Parathyroid adenoma (tissue), 2 donors: ENCODE measurements around the gene SELENOF.

Experiments used
- H2AFZ ChIP-seq: fragments of 300-600 bp; sonication (generic); one replicate; pipeline ENCODE4 v1.7.0; 2017; ENCODE audit warnings: antibody characterized with exemption, mild to moderate bottlenecking
- H3K27ac ChIP-seq: fragments of 300-600 bp; sonication (generic); one replicate; pipeline ENCODE4 v1.7.0; 2017
- H3K27me3 ChIP-seq: fragments of 300-600 bp; sonication (generic); one replicate; pipeline ENCODE4 v1.7.0; 2017; ENCODE audit warnings: low read length; ENCODE audit not compliant: control insufficient read depth, insufficient read depth
- H3K36me3 ChIP-seq: fragments of 300-600 bp; sonication (generic); one replicate; pipeline ENCODE4 v1.7.0; 2017; ENCODE audit warnings: low read length; ENCODE audit not compliant: control insufficient read depth, insufficient read depth
- H3K4me1 ChIP-seq: fragments of 300-600 bp; sonication (generic); one replicate; pipeline ENCODE4 v1.7.0; 2017; ENCODE audit warnings: control low read depth
- H3K4me2 ChIP-seq: fragments of 300-600 bp; sonication (generic); one replicate; pipeline ENCODE4 v1.7.0; 2017; ENCODE audit warnings: low read length
- H3K4me3 ChIP-seq: fragments of 300-600 bp; sonication (generic); one replicate; pipeline ENCODE4 v1.7.0; 2017; ENCODE audit warnings: low read depth, low read length
- H3K79me2 ChIP-seq: fragments of 300-600 bp; sonication (generic); one replicate; pipeline ENCODE4 v1.7.0; 2017; ENCODE audit warnings: control low read depth
- H3K9ac ChIP-seq: fragments of 300-600 bp; sonication (generic); one replicate; pipeline ENCODE4 v1.7.0; 2017; ENCODE audit warnings: mild to moderate bottlenecking
- H3K9me3 ChIP-seq: fragments of 300-600 bp; sonication (generic); one replicate; pipeline ENCODE4 v1.7.0; 2017; ENCODE audit warnings: low read length; ENCODE audit not compliant: control insufficient read depth
- TF ChIP-seq, protein P1 (sequence below): fragments of 300-600 bp; sonication (generic); IDR thresholded peaks from one replicate; pipeline ENCODE4 v1.7.0; 2017; ENCODE audit warnings: antibody characterized with exemption, mild to moderate bottlenecking
- donor health status: primary hyperparathyroidism.

SELENOF gene

DNA sequence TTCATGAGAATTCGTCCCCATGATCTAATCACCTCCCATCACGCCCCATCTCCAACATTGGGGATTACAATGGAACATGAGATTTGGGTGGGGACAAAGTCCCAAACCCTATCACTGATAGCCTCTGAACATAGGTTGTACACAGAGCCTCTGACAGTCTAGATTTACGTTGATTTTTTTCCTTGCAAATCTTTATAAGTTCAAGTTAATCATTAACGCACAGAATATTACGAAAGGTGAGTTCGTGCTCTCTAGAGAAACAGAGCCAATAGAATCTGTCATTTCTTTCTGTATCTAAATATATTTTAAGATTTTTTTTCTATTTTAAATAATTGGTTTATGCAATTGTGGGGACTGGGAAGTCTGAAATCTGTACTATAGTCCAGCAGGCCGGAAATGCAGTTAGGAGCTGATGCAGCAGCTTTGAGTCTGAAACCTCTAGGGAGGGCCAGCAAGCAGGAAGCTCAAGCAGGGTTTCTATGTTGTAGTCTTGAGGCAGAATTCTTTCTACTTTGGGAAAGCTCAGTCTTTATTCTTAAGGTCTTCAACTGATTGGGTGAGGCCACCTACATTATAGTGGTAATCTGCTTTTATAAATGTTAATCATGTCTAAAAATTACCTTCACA is 61.0 kb downstream of the SELENOF start:
- no peaks in the 10 kb centered on the region for H3K36me3 ChIP-seq
- H3K9ac ChIP-seq, result no peak overlapping the region
- TF ChIP-seq, protein P1, sequence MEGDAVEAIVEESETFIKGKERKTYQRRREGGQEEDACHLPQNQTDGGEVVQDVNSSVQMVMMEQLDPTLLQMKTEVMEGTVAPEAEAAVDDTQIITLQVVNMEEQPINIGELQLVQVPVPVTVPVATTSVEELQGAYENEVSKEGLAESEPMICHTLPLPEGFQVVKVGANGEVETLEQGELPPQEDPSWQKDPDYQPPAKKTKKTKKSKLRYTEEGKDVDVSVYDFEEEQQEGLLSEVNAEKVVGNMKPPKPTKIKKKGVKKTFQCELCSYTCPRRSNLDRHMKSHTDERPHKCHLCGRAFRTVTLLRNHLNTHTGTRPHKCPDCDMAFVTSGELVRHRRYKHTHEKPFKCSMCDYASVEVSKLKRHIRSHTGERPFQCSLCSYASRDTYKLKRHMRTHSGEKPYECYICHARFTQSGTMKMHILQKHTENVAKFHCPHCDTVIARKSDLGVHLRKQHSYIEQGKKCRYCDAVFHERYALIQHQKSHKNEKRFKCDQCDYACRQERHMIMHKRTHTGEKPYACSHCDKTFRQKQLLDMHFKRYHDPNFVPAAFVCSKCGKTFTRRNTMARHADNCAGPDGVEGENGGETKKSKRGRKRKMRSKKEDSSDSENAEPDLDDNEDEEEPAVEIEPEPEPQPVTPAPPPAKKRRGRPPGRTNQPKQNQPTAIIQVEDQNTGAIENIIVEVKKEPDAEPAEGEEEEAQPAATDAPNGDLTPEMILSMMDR, result no peak
- no peaks in the 10 kb centered on the region for H3K79me2 ChIP-seq
- H3K4me2 ChIP-seq, result no peak overlapping the region
- H3K27ac ChIP-seq, result no peak overlapping the region
- H2AFZ ChIP-seq, result no peak overlapping the region
- no peaks in the 10 kb centered on the region for H3K9me3 ChIP-seq
- no peaks in the 10 kb centered on the region for H3K4me1 ChIP-seq
- no peaks in the 10 kb centered on the region for H3K27me3 ChIP-seq
- no peak overlapping the region for H3K4me3 ChIP-seq

DNA sequence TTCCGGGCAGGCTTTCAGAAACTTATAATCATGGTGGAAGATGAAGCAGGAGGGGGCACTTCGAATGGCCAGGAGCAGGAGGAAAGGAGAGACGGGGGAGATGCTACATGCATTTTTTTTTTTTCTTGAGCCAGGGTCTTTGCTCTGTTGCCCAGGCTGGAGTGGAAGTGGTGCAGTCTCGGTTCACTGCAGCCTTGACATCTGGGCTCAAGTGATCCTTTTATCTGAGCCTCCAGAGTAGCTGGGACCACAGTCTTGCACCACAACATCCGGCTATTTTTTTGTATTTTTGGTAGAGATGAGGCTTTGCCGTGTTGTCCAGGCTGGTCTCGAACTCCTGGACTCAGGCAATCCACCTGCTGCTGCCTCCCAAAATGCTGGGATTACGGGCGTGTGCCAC is 61.6 kb downstream of the SELENOF start:
- Histone ChIP-seq H3K79me2 (no peaks in the 10 kb centered on the region), H3K9ac (no peak overlapping the region), H3K4me1 (no peaks in the 10 kb centered on the region), H3K36me3 (no peaks in the 10 kb centered on the region), H3K9me3 (no peaks in the 10 kb centered on the region), H3K4me3 (no peak overlapping the region), H3K27me3 (no peaks in the 10 kb centered on the region), H3K4me2 (no peak overlapping the region), H3K27ac (no peak overlapping the region), H2AFZ (no peak overlapping the region)
- TF ChIP-seq, protein P1, result no peak

DNA sequence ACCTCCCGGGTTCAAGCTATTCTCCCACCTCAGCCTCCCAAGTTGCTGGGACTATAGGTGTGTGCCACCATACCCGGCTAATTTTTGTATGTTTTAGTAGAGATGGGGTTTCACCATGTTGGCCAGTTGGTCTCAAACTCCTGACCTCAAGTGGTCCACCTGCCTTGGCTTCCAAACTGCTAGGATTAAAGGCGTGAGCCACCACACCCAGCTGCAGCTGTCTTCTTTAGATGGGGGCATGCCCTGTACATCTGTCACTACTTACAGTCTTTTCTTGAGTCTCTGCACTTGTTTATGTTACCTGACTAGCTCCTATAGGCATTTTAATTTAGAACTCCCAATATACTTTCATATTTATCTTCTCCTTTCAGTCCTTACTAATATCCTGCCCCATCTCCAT is 64.2 kb downstream of the SELENOF start:
- Histone ChIP-seq H3K9ac (no peak overlapping the region), H3K27me3 (no peaks in the 10 kb centered on the region), H3K36me3 (no peaks in the 10 kb centered on the region), H3K4me3 (no peak overlapping the region), H3K9me3 (no peaks in the 10 kb centered on the region), H3K4me2 (no peak overlapping the region), H3K4me1 (no peaks in the 10 kb centered on the region), H3K79me2 (no peaks in the 10 kb centered on the region), H3K27ac (no peak overlapping the region), H2AFZ (no peak overlapping the region)
- TF ChIP-seq, protein P1, result no peak

DNA sequence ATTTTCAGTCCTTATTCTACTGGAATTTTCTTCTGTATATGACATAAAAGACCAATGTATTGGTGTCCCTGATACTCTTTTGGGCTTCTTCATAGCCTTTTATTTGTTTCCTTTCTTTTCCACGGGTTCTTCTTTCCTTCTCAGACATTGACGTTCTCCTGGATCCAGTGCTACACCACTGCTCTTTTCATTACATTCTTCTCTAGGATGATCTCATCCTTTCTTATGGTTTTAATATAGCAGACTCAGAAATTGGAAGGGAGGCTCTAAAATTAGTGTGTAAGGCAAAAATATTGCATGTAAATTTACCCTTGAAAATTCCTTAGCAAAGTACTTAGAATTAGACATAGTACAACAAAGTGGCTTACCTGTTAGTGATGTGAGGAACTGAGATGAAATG is 65.3 kb downstream of the SELENOF start:
- H2AFZ ChIP-seq, result no peak overlapping the region
- no peak overlapping the region for H3K9ac ChIP-seq
- H3K4me3 ChIP-seq, result no peak overlapping the region
- H3K79me2 ChIP-seq, result no peaks in the 10 kb centered on the region
- no peaks in the 10 kb centered on the region for H3K4me1 ChIP-seq
- H3K36me3 ChIP-seq, result no peaks in the 10 kb centered on the region
- TF ChIP-seq, protein P1, result no peak
- H3K27me3 ChIP-seq, result no peaks in the 10 kb centered on the region
- no peak overlapping the region for H3K4me2 ChIP-seq
- no peak overlapping the region for H3K27ac ChIP-seq
- no peaks in the 10 kb centered on the region for H3K9me3 ChIP-seq

DNA sequence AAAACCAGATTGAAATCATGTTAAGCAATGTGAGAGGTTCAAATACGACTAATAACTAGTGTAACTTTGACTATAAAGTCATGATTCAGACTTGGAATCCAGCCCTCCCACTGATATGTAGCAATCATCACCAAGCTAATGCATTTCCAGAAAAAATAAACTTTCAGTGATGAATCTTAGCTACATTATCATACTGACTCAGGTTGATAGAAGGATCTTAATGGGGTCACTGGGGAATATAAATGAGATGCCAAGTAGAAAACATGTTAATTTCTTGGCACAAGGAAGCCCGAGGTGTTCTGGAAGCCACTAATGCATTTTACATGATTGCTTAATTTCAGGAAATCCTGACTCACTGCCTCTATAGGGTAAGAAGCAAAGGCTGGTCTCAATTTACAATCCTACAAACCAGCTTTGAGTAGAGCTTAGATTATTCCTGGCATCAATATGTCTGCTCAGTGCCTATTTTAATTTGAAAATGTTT is 67.7 kb downstream of the SELENOF start:
- no peak overlapping the region for H3K4me2 ChIP-seq
- no peaks in the 10 kb centered on the region for H3K36me3 ChIP-seq
- TF ChIP-seq, protein P1, result no peak
- no peak overlapping the region for H3K4me3 ChIP-seq
- no peaks in the 10 kb centered on the region for H3K4me1 ChIP-seq
- no peak overlapping the region for H3K9ac ChIP-seq
- no peaks in the 10 kb centered on the region for H3K79me2 ChIP-seq
- no peaks in the 10 kb centered on the region for H3K27me3 ChIP-seq
- H3K9me3 ChIP-seq, result no peaks in the 10 kb centered on the region
- no peak overlapping the region for H2AFZ ChIP-seq
- no peak overlapping the region for H3K27ac ChIP-seq
